ENCODE results near the gene WRAP73.

WRAP73 gene

GRCh38 chr1:3618531-3618880 is 31.4 kb downstream of the WRAP73 start:
- Histone ChIP-seq H3K9me3 (no peaks in the 10 kb centered on the region), H3K27me3 (ENCODE audit: low read depth) (0 out of 2 replicates have a peak, but pooled peaks cover 2% of the 10 kb centered on the region), H3K36me3 (replicated peaks) (no peaks in the 10 kb centered on the region), H3K4me1 (no peaks in the 10 kb centered on the region), H3K4me3 (no peak overlapping the region)
- in situ Hi-C loops (cut with MboI; ENCODE audit: low sequenced_read_pairs), result no loop called here
- no peak for DNase-seq (ENCODE audit: low spot score in 2 of 2)

- Histone ChIP-seq H3K4me3 (no peak overlapping the region), H3K9me3 (no peaks in the 10 kb centered on the region), H3K36me3 (replicated peaks) (no peaks in the 10 kb centered on the region), H3K27me3 (ENCODE audit: low read depth) (0 out of 2 replicates have a peak, but pooled peaks cover 2% of the 10 kb centered on the region), H3K4me1 (no peaks in the 10 kb centered on the region)
- in situ Hi-C loops (cut with MboI; ENCODE audit: low sequenced_read_pairs), result no loop called here
- no peak for DNase-seq (ENCODE audit: low spot score in 2 of 2)
These were observed 32.0 kb downstream of the WRAP73 start for GRCh38 chr1:3617806-3618345.

- peaks cover 3% of the 10 kb centered on the region; the same call in 1 of the 2 replicates for H3K4me1 ChIP-seq
- H3K4me3 ChIP-seq, result no peak overlapping the region
- H3K36me3 ChIP-seq (replicated peaks), result no peaks in the 10 kb centered on the region
- in situ Hi-C loops (cut with MboI; ENCODE audit: low sequenced_read_pairs), result no loop called here
- peaks cover 5% of the 10 kb centered on the region; the same call in 1 of the 2 replicates for H3K27me3 ChIP-seq (ENCODE audit: low read depth)
- no peaks in the 10 kb centered on the region; the same call in 1 of the 2 replicates for H3K9me3 ChIP-seq
- DNase-seq (ENCODE audit: low spot score in 2 of 2), result no peak
These were observed 33.0 kb downstream of the WRAP73 start for GRCh38 chr1:3616861-3617260.

- Histone ChIP-seq H3K4me3 (no peak overlapping the region), H3K36me3 (replicated peaks) (no peaks in the 10 kb centered on the region), H3K4me1 (peaks cover 4% of the 10 kb centered on the region; the same call in 1 of the 2 replicates), H3K9me3 (no peaks in the 10 kb centered on the region; the same call in 1 of the 2 replicates), H3K27me3 (ENCODE audit: low read depth) (peaks cover 5% of the 10 kb centered on the region; the same call in 1 of the 2 replicates)
- DNase-seq (ENCODE audit: low spot score in 2 of 2), result peak in 1 of 2 experiments; percentile 55
- in situ Hi-C loops (cut with MboI; ENCODE audit: low sequenced_read_pairs), result no loop called here
These were observed 34.9 kb downstream of the WRAP73 start for GRCh38 chr1:3614755-3615742.

- Histone ChIP-seq H3K27me3 (ENCODE audit: low read depth) (peaks cover 5% of the 10 kb centered on the region; the same call in 1 of the 2 replicates), H3K9me3 (no peaks in the 10 kb centered on the region; the same call in 1 of the 2 replicates), H3K4me3 (peak overlapping the region; percentile 32), H3K36me3 (replicated peaks) (no peaks in the 10 kb centered on the region), H3K4me1 (peaks cover 4% of the 10 kb centered on the region; the same call in 1 of the 2 replicates)
- in situ Hi-C loops (cut with MboI; ENCODE audit: low sequenced_read_pairs), result no loop called here
- DNase-seq (ENCODE audit: low spot score in 2 of 2), result no peak
These were observed 37.8 kb downstream of the WRAP73 start for GRCh38 chr1:3612123-3612522.

- peak; percentile 88 to 99 for DNase-seq (ENCODE audit: low spot score in 2 of 2)
- H3K9me3 ChIP-seq, result no peaks in the 10 kb centered on the region; the same call in 1 of the 2 replicates
- H3K4me1 ChIP-seq, result peaks cover 4% of the 10 kb centered on the region; the same call in 1 of the 2 replicates
- H3K27me3 ChIP-seq (ENCODE audit: low read depth), result peaks cover 5% of the 10 kb centered on the region; the same call in 1 of the 2 replicates
- H3K4me3 ChIP-seq, result peak within 1 kb of the TSS; percentile 45
- no peaks in the 10 kb centered on the region for H3K36me3 ChIP-seq (replicated peaks)
- in situ Hi-C loops (cut with MboI; ENCODE audit: low sequenced_read_pairs), result no loop called here
These were observed 38.5 kb downstream of the WRAP73 start, which contains the start of gene MEGF6 for GRCh38 chr1:3611170-3612019. Gene MEGF6 (minus strand): TSS chr1:3611508. CDS start chr1:3611268, 240 bp downstream.

GRCh38 chr1:3610527-3611169 is 39.3 kb downstream of the WRAP73 start:
- H3K4me3 ChIP-seq, result peak overlapping the region; percentile 45
- peaks cover 4% of the 10 kb centered on the region; the same call in 1 of the 2 replicates for H3K4me1 ChIP-seq
- in situ Hi-C loops (cut with MboI; ENCODE audit: low sequenced_read_pairs), result no loop called here
- DNase-seq (ENCODE audit: low spot score in 2 of 2), result peak in 1 of 2 experiments; percentile 27
- no peaks in the 10 kb centered on the region; the same call in 1 of the 2 replicates for H3K9me3 ChIP-seq
- peaks cover 5% of the 10 kb centered on the region; the same call in 1 of the 2 replicates for H3K27me3 ChIP-seq (ENCODE audit: low read depth)
- no peaks in the 10 kb centered on the region for H3K36me3 ChIP-seq (replicated peaks)

- peaks cover 4% of the 10 kb centered on the region; the same call in 1 of the 2 replicates for H3K4me1 ChIP-seq
- peak overlapping the region; percentile 45 for H3K4me3 ChIP-seq
- peaks cover 5% of the 10 kb centered on the region; the same call in 1 of the 2 replicates for H3K27me3 ChIP-seq (ENCODE audit: low read depth)
- no peak for DNase-seq (ENCODE audit: low spot score in 2 of 2)
- in situ Hi-C loops (cut with MboI; ENCODE audit: low sequenced_read_pairs), result no loop called here
- no peaks in the 10 kb centered on the region; the same call in 1 of the 2 replicates for H3K9me3 ChIP-seq
- H3K36me3 ChIP-seq (replicated peaks), result no peaks in the 10 kb centered on the region
These were observed 40.0 kb downstream of the WRAP73 start for GRCh38 chr1:3609769-3610526.

GRCh38 chr1:3609016-3609768 is 40.7 kb downstream of the WRAP73 start:
- Histone ChIP-seq H3K27me3 (ENCODE audit: low read depth) (peaks cover 3% of the 10 kb centered on the region; the same call in 1 of the 2 replicates), H3K4me1 (peaks cover 4% of the 10 kb centered on the region; the same call in 1 of the 2 replicates), H3K9me3 (no peaks in the 10 kb centered on the region; the same call in 1 of the 2 replicates), H3K36me3 (replicated peaks) (no peaks in the 10 kb centered on the region), H3K4me3 (no peak overlapping the region)
- in situ Hi-C loops (cut with MboI; ENCODE audit: low sequenced_read_pairs), result no loop called here
- DNase-seq (ENCODE audit: low spot score in 2 of 2), result no peak

- no peak for DNase-seq (ENCODE audit: low spot score in 2 of 2)
- no peak overlapping the region for H3K4me3 ChIP-seq
- H3K9me3 ChIP-seq, result no peaks in the 10 kb centered on the region; the same call in 1 of the 2 replicates
- no peaks in the 10 kb centered on the region for H3K36me3 ChIP-seq (replicated peaks)
- peaks cover 4% of the 10 kb centered on the region; the same call in 1 of the 2 replicates for H3K4me1 ChIP-seq
- in situ Hi-C loops (cut with MboI; ENCODE audit: low sequenced_read_pairs), result no loop called here
- H3K27me3 ChIP-seq (ENCODE audit: low read depth), result peaks cover 3% of the 10 kb centered on the region; the same call in 1 of the 2 replicates
These were observed 41.7 kb downstream of the WRAP73 start for GRCh38 chr1:3608154-3608553.

- in situ Hi-C loops (cut with MboI; ENCODE audit: low sequenced_read_pairs), result no loop called here
- no peaks in the 10 kb centered on the region for H3K36me3 ChIP-seq (replicated peaks)
- H3K27me3 ChIP-seq (ENCODE audit: low read depth), result peaks cover 3% of the 10 kb centered on the region; the same call in 1 of the 2 replicates
- DNase-seq (ENCODE audit: low spot score in 2 of 2), result no peak
- H3K9me3 ChIP-seq, result no peaks in the 10 kb centered on the region; the same call in 1 of the 2 replicates
- H3K4me3 ChIP-seq, result no peak overlapping the region
- peaks cover 4% of the 10 kb centered on the region; the same call in 1 of the 2 replicates for H3K4me1 ChIP-seq
These were observed 42.2 kb downstream of the WRAP73 start for GRCh38 chr1:3607703-3608065.

Measured in HAP-1 (cell line).